Osteoblast (primary cell): ENCODE results near the gene TUBB4A. TPM values are rescaled to one million over a fixed set of nuclear protein-coding genes. Genes with fewer than 3 reads are reported as not detected.

Source experiments
- DNase-seq: peaks from one replicate; pipeline ENCODE4 v3.0.0; 2011; ENCODE audit warnings: low spot score, mixed read lengths; ENCODE audit not compliant: insufficient read length; ENCODE audit errors: missing footprints
- H2AFZ ChIP-seq: 2 replicates; pipeline ENCODE4 v1.6.0; 2011; ENCODE audit warnings: mild to moderate bottlenecking, low read length
- H3K27ac ChIP-seq: 2 replicates; pipeline ENCODE4 v1.5.1; 2011; ENCODE audit warnings: mild to moderate bottlenecking, low read depth, low read length, moderate library complexity
- H3K27me3 ChIP-seq: 2 replicates; pipeline ENCODE4 v1.6.0; 2012; ENCODE audit warnings: mild to moderate bottlenecking, control low read depth, inconsistent platforms, low read length, moderate library complexity; ENCODE audit not compliant: insufficient read depth
- H3K36me3 ChIP-seq: 2 replicates; pipeline ENCODE4 v1.5.1; 2011; ENCODE audit warnings: mild to moderate bottlenecking, low read length, control low read depth, moderate library complexity; ENCODE audit not compliant: insufficient read depth
- H3K4me1 ChIP-seq: 2 replicates; pipeline ENCODE4 v1.5.1; 2011; ENCODE audit warnings: mild to moderate bottlenecking, low read length, control low read depth, moderate library complexity; ENCODE audit not compliant: insufficient read depth
- H3K4me2 ChIP-seq: 2 replicates; pipeline ENCODE4 v1.6.0; 2011; ENCODE audit warnings: mild to moderate bottlenecking, low read length; ENCODE audit not compliant: insufficient read depth
- H3K4me3 ChIP-seq: fragments of 200-600 bp; sonication (generic); 3 replicates; pipeline ENCODE4 v1.5.1; 2012; ENCODE audit warnings: mild to moderate bottlenecking, low read length, inconsistent platforms; ENCODE audit not compliant: insufficient read depth
- H3K79me2 ChIP-seq: 2 replicates; pipeline ENCODE4 v1.6.0; 2012; ENCODE audit warnings: mild to moderate bottlenecking, low read length, control low read depth, inconsistent platforms; ENCODE audit not compliant: insufficient read depth
- H3K9me3 ChIP-seq: 2 replicates; pipeline ENCODE4 v1.5.1; 2011; ENCODE audit warnings: low read depth, low read length, control low read depth
- H4K20me1 ChIP-seq: 2 replicates; pipeline ENCODE4 v1.6.0; 2012; ENCODE audit warnings: mild to moderate bottlenecking, low read length, control low read depth; ENCODE audit not compliant: insufficient read depth
- total RNA-seq: library from RNA; depleted of rRNA; stranded (reverse); fragments of >200 nt; gene quantifications from 2 replicates; pipeline ENCODE4 v1.2.3, GENCODE V29; 2012
- TF ChIP-seq, protein P1 (sequence below): IDR thresholded peaks from 2 replicates; pipeline ENCODE4 v1.5.1; 2011; ENCODE audit warnings: mild to moderate bottlenecking, low read depth, low read length, moderate library complexity; ENCODE audit errors: extremely low read depth

Gene TUBB4A
- total RNA-seq, 1 donor: not detected

DNA sequence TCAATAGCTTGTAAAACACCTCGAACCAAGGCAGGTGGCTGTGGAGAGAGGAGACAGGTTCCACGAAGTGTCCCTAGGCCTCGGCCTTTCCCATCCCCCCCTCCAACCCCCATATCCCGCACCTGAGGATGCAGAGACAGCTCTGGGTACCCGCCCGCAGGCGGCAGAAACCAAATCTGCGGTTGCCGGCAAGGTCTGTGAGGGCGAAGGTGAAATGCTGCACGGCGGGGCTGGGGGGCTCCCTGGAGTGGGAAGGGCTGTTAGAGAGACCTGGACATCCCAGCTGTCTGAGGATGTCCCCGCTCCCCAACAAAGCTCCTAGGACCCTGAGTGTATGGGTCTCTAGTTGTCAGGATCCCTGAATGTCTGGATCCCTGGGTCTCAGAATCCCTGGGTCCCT lies 23.3 kb downstream of the TUBB4A start:
- TF ChIP-seq, protein P1, sequence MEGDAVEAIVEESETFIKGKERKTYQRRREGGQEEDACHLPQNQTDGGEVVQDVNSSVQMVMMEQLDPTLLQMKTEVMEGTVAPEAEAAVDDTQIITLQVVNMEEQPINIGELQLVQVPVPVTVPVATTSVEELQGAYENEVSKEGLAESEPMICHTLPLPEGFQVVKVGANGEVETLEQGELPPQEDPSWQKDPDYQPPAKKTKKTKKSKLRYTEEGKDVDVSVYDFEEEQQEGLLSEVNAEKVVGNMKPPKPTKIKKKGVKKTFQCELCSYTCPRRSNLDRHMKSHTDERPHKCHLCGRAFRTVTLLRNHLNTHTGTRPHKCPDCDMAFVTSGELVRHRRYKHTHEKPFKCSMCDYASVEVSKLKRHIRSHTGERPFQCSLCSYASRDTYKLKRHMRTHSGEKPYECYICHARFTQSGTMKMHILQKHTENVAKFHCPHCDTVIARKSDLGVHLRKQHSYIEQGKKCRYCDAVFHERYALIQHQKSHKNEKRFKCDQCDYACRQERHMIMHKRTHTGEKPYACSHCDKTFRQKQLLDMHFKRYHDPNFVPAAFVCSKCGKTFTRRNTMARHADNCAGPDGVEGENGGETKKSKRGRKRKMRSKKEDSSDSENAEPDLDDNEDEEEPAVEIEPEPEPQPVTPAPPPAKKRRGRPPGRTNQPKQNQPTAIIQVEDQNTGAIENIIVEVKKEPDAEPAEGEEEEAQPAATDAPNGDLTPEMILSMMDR: no peak
- DNase-seq: peak; percentile 8
- Histone ChIP-seq H3K36me3 (no peaks in the 10 kb centered on the region), H2AFZ (no peak overlapping the region), H3K4me1 (no peaks in the 10 kb centered on the region), H3K27me3 (peaks cover 9% of the 10 kb centered on the region), H3K27ac (no peak overlapping the region), H3K4me2 (no peak overlapping the region), H4K20me1 (no peaks in the 10 kb centered on the region), H3K9me3 (no peaks in the 10 kb centered on the region), H3K79me2 (no peaks in the 10 kb centered on the region), H3K4me3 (no peak overlapping the region)

DNA sequence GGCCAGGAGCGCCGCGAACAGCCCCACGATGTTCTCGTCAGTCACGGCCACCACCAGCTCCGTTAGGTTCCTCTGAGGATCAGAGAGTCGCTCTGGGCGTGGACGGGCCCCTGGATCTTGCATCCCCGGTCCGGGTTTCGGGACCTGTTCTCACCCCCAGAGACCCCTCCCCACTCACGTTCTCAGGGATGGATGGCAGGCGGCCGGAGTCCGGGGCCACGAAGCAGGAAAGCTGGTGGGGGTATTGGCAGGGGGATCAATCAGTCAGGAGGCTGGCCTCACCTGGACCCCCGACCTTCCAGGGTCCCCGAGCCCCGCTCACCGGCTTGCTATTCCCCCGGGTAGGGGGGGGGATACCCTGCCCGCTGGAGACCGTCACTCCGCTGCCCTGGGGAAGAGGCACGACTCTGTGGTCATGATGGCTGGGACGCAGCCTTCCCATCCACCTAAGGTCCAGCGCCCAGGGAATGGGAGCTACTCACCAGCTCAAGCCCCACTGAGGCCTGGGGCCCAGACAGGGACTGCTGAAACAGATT lies 25.1 kb downstream of the TUBB4A start:
- H3K27me3 ChIP-seq: peaks cover 9% of the 10 kb centered on the region
- TF ChIP-seq, protein P1: no peak
- no peaks in the 10 kb centered on the region for H3K36me3 ChIP-seq
- no peak overlapping the region for H3K4me3 ChIP-seq
- H3K4me1 ChIP-seq: no peaks in the 10 kb centered on the region
- H2AFZ ChIP-seq: no peak overlapping the region
- H3K27ac ChIP-seq: no peak overlapping the region
- no peaks in the 10 kb centered on the region for H4K20me1 ChIP-seq
- H3K4me2 ChIP-seq: peak overlapping the region; percentile 28
- no peak for DNase-seq
- no peaks in the 10 kb centered on the region for H3K9me3 ChIP-seq
- no peaks in the 10 kb centered on the region for H3K79me2 ChIP-seq

DNA sequence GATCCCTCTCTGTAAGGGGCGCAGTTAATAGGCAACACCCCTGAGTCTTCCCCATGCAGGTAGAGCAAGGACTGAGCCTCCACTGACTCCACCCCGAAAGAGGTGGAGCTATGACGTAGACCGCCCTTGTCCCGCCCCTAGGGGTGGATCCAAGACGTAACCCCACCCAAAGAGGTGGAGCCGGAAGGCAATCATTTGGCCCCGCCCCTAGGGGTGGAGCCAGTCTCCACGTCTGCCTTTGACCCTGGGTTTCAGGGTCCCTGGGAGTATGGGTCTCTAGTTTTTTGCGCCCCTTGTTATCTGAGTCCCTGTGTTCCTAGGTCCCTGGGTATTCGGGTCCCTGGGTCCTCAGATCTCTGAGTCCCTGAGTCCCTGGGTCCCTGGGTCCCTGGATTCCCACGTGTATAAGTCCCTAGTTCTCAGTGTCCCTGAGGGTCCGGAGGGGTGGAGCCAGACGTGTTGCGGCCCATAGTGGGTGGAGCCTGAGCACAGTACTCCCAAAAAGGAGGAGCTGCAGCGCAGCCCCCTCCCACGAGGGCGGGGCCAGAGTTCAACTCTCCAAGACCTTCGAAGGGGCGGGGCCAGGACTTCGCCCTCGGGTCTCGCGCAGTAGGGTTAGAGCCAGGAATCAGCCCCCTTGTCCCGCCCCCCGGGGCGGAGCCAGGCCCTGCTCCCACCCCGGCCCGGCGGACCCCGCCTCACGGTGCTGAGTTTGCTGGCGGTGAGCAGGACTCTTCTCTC lies 25.8 kb downstream of the TUBB4A start:
- peaks cover 9% of the 10 kb centered on the region for H3K27me3 ChIP-seq
- TF ChIP-seq, protein P1: no peak
- H2AFZ ChIP-seq: no peak overlapping the region
- DNase-seq: peak; percentile 75
- no peak overlapping the region for H3K4me3 ChIP-seq
- no peaks in the 10 kb centered on the region for H3K79me2 ChIP-seq
- H3K4me2 ChIP-seq: peak overlapping the region; percentile 28
- no peaks in the 10 kb centered on the region for H3K4me1 ChIP-seq
- H3K36me3 ChIP-seq: no peaks in the 10 kb centered on the region
- no peak overlapping the region for H3K27ac ChIP-seq
- no peaks in the 10 kb centered on the region for H4K20me1 ChIP-seq
- no peaks in the 10 kb centered on the region for H3K9me3 ChIP-seq

GRCh38 chr19:6475321-6476108 lies 26.6 kb downstream of the TUBB4A start:
- no peak overlapping the region for H3K27ac ChIP-seq
- H3K79me2 ChIP-seq: no peaks in the 10 kb centered on the region
- TF ChIP-seq, protein P1: no peak
- no peak overlapping the region for H3K4me3 ChIP-seq
- H3K4me1 ChIP-seq: no peaks in the 10 kb centered on the region
- H4K20me1 ChIP-seq: no peaks in the 10 kb centered on the region
- no peak overlapping the region for H3K4me2 ChIP-seq
- H2AFZ ChIP-seq: no peak overlapping the region
- peak; percentile 62 for DNase-seq
- H3K27me3 ChIP-seq: peaks cover 9% of the 10 kb centered on the region
- H3K36me3 ChIP-seq: no peaks in the 10 kb centered on the region
- no peaks in the 10 kb centered on the region for H3K9me3 ChIP-seq
